OCI-LY1 (cell line): Measurements from ENCODE around the gene ARID5B.

Experiments used
- H2AFZ ChIP-seq: fragments of 200-600 bp; sonication (generic), shearing (Covaris generic); 2 replicates; pipeline ENCODE4 v1.6.0; 2014; ENCODE audit warnings: antibody characterized with exemption, mild to moderate bottlenecking, low read length
- H3F3A ChIP-seq: fragments of 200-600 bp; sonication (generic), shearing (Covaris generic); 2 replicates; pipeline ENCODE4 v1.6.0; 2014; ENCODE audit warnings: mild to moderate bottlenecking, antibody characterized with exemption, low read length, moderate library complexity; ENCODE audit not compliant: insufficient read depth
- H3K27ac ChIP-seq: fragments of 200-600 bp; sonication (generic); 2 replicates; pipeline ENCODE4 v1.5.1; 2014; ENCODE audit warnings: low read length, mixed run types, mild to moderate bottlenecking, low read depth; ENCODE audit not compliant: poor library complexity, severe bottlenecking
- H3K27me3 ChIP-seq: fragments of 200-600 bp; sonication (generic); 2 replicates; pipeline ENCODE4 v1.6.0; 2014; ENCODE audit warnings: antibody characterized with exemption, mild to moderate bottlenecking, low read length, moderate library complexity; ENCODE audit not compliant: insufficient read depth
- H3K36me3 ChIP-seq: fragments of 200-600 bp; sonication (generic); 2 replicates; pipeline ENCODE4 v1.6.1; 2014; ENCODE audit warnings: mild to moderate bottlenecking, antibody characterized with exemption, low read length, moderate library complexity, mixed read lengths; ENCODE audit not compliant: insufficient read depth
- H3K4me1 ChIP-seq: fragments of 200-600 bp; sonication (generic); 2 replicates; pipeline ENCODE4 v1.5.1; 2014; ENCODE audit warnings: mild to moderate bottlenecking, low read length, moderate library complexity; ENCODE audit not compliant: insufficient read depth, severe bottlenecking
- H3K4me2 ChIP-seq: fragments of 200-600 bp; sonication (generic), shearing (Covaris generic); 2 replicates; pipeline ENCODE4 v1.6.1; 2014; ENCODE audit warnings: low read length
- H3K4me3 ChIP-seq: fragments of 200-600 bp; sonication (generic); 2 replicates; pipeline ENCODE4 v1.5.1; 2014; ENCODE audit warnings: low read length, low read depth, mild to moderate bottlenecking, mixed read lengths; ENCODE audit not compliant: poor library complexity, severe bottlenecking
- H3K79me2 ChIP-seq: fragments of 200-600 bp; shearing (Covaris generic); 2 replicates; pipeline ENCODE4 v1.6.1; 2016; ENCODE audit warnings: mixed run types, low read length, mixed read lengths; ENCODE audit not compliant: insufficient read depth
- H3K9ac ChIP-seq: fragments of 200-600 bp; sonication (generic), shearing (Covaris generic); 2 replicates; pipeline ENCODE4 v1.6.1; 2014; ENCODE audit warnings: mild to moderate bottlenecking, low read length, mixed read lengths
- H3K9me2 ChIP-seq: fragments of 200-600 bp; sonication (generic), shearing (Covaris generic); 2 replicates; pipeline ENCODE4 v1.6.1; 2014; ENCODE audit warnings: low read depth, mild to moderate bottlenecking, low read length, mixed read lengths
- H3K9me3 ChIP-seq: fragments of 200-600 bp; shearing (Covaris generic); 2 replicates; pipeline ENCODE4 v1.6.1; 2014; ENCODE audit warnings: low read length, mixed read lengths
- H4K20me1 ChIP-seq: fragments of 200-600 bp; sonication (generic), shearing (Covaris generic); 2 replicates; pipeline ENCODE4 v1.6.0; 2016; ENCODE audit warnings: mild to moderate bottlenecking, low read length; ENCODE audit not compliant: insufficient read depth
- EZH2 ChIP-seq: fragments of 200-600 bp; sonication (generic), shearing (Covaris generic); IDR thresholded peaks from 2 replicates; pipeline ENCODE4 v1.8.0; 2017; ENCODE audit warnings: borderline replicate concordance, mixed run types, mild to moderate bottlenecking, antibody characterized with exemption, low read length, moderate library complexity, mixed read lengths
- TF ChIP-seq, protein P1 (sequence below): fragments of 200-600 bp; sonication (generic), shearing (Covaris generic); IDR thresholded peaks from 2 replicates; pipeline ENCODE4 v1.5.1; 2017; ENCODE audit warnings: mild to moderate bottlenecking, antibody characterized with exemption, low read length, moderate library complexity, mixed read lengths

Gene ARID5B

DNA sequence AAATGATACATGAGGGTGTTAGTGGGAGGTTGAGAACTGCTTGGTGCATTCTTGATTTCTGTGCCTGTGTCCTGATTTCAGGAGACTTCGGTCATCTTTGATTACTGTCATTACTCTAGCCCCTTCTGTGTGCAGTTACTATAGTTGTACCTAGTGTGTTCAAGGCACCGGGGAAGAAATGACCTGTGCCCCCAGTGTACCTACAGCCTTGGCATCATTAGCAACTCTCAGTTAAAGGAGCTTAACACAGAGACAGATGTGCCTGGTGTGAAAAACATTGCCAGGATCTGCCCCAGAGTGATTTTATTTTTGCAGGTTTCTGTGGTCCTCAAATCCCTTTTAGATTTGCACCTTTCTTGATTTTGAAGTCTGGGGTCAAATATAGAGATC, 62.2 kb downstream of the ARID5B start:
- H3K4me2 ChIP-seq: peak overlapping the region; percentile 58
- no peak for TF ChIP-seq EZH2
- TF ChIP-seq, protein P1, sequence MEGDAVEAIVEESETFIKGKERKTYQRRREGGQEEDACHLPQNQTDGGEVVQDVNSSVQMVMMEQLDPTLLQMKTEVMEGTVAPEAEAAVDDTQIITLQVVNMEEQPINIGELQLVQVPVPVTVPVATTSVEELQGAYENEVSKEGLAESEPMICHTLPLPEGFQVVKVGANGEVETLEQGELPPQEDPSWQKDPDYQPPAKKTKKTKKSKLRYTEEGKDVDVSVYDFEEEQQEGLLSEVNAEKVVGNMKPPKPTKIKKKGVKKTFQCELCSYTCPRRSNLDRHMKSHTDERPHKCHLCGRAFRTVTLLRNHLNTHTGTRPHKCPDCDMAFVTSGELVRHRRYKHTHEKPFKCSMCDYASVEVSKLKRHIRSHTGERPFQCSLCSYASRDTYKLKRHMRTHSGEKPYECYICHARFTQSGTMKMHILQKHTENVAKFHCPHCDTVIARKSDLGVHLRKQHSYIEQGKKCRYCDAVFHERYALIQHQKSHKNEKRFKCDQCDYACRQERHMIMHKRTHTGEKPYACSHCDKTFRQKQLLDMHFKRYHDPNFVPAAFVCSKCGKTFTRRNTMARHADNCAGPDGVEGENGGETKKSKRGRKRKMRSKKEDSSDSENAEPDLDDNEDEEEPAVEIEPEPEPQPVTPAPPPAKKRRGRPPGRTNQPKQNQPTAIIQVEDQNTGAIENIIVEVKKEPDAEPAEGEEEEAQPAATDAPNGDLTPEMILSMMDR: no peak
- peaks cover 22% of the 10 kb centered on the region; the same call in 1 of the 2 replicates for H3K79me2 ChIP-seq
- peak overlapping the region; percentile 64 for H3K9ac ChIP-seq
- no peaks in the 10 kb centered on the region for H3F3A ChIP-seq
- peaks cover 15% of the 10 kb centered on the region; the same call in 1 of the 2 replicates for H3K36me3 ChIP-seq
- H4K20me1 ChIP-seq: no peaks in the 10 kb centered on the region
- H3K4me3 ChIP-seq: peak overlapping the region; percentile 26
- no peaks in the 10 kb centered on the region for H3K9me2 ChIP-seq
- H3K27me3 ChIP-seq: no peaks in the 10 kb centered on the region
- peak overlapping the region; percentile 98 for H3K27ac ChIP-seq
- no peaks in the 10 kb centered on the region for H3K9me3 ChIP-seq
- peaks cover 100% of the 10 kb centered on the region for H3K4me1 ChIP-seq
- H2AFZ ChIP-seq: no peak overlapping the region

DNA sequence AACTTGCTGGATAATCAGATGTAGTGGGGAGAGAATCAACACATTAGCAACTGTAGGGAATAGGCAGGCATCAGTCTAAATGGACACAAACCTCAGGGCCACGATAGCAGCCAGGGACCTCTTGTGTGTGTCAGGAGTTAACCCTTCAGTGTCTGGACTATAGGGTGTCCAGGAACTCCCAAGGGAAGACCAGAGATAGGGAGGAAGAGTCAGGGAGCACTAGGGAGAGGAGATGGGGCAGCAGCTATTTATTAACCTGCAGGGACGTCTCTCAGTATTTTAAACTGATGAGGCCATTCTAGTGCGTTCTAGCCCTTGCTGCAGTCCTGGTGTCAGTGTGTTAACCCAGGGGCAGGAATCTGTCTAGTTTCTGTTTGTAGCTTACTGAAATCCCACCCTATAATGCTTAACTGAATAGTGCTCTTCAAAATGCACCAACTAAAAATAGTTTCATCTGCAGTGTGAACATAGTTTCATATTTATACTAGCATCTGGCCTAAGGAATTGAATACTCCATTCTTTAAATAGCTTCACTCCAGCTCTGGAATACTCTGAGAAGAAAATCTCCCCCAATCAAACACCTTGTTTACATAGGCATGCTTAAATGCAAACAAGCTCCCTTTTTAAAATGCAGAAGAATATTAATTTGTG, 62.7 kb downstream of the ARID5B start:
- Histone ChIP-seq H3K4me1 (peaks cover 100% of the 10 kb centered on the region), H4K20me1 (no peaks in the 10 kb centered on the region), H3K27ac (peak overlapping the region; percentile 98), H2AFZ (no peak overlapping the region), H3K4me3 (peak overlapping the region; percentile 26), H3K36me3 (peaks cover 20% of the 10 kb centered on the region; the same call in 1 of the 2 replicates), H3K9me2 (no peaks in the 10 kb centered on the region), H3K27me3 (no peaks in the 10 kb centered on the region), H3K9ac (peak overlapping the region; percentile 64), H3K9me3 (no peaks in the 10 kb centered on the region), H3K4me2 (peak overlapping the region; percentile 58), H3F3A (no peaks in the 10 kb centered on the region), H3K79me2 (peaks cover 22% of the 10 kb centered on the region; the same call in 1 of the 2 replicates)
- TF ChIP-seq, protein P1: no peak
- no peak for TF ChIP-seq EZH2

DNA sequence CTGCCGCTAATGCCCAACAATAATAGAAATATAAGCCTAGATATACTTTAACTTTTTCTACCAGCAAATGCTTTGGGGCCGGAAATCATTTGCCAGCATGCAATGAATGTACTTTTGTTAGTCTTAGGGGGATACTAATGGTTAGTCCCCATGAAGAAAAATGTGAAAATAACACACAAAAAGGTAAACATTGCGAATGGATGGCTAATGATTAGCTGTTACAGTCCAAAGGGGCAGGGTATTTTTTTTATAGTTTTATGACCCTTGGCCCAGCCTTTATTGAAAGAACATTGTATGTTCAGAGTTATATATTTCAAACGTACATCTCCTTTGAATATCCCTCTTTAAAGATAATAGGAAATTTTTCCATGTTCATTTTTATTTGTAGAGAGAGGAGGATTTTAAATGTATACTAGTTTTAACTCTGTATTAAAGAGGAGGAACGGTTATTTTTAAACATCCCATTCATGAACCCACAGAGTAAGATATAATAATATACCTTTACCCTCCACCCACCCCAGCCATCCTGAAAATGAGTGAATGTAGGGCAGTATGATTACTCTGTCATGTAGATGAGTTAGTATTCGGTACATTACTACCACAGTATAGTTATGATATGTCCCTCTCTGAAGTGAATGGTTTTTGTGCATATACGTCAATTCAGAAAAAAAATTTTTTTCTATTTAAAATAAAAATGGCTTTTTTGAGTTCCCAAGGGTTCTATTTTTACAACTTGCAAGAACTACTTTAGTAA, 63.6 kb downstream of the ARID5B start:
- Histone ChIP-seq H3K4me2 (peak overlapping the region; percentile 58), H3K27ac (peak overlapping the region; percentile 98), H3K36me3 (peaks cover 26% of the 10 kb centered on the region; the same call in 1 of the 2 replicates), H3K9me3 (no peaks in the 10 kb centered on the region), H3K27me3 (no peaks in the 10 kb centered on the region), H3K4me1 (peaks cover 100% of the 10 kb centered on the region), H3K9ac (peak overlapping the region; percentile 64), H3F3A (no peaks in the 10 kb centered on the region), H3K9me2 (no peaks in the 10 kb centered on the region), H3K4me3 (peak overlapping the region; percentile 26), H2AFZ (no peak overlapping the region), H4K20me1 (no peaks in the 10 kb centered on the region), H3K79me2 (peaks cover 28% of the 10 kb centered on the region; the same call in 1 of the 2 replicates)
- TF ChIP-seq, protein P1: no peak
- TF ChIP-seq EZH2: no peak
